HepG2 (cell line): ENCODE measurements around the gene CHN2. TPM values are rescaled to one million over a fixed set of nuclear protein-coding genes. Genes with fewer than 3 reads are reported as not detected.
A peak's percentile ranks its signal among the peaks of the same experiment; 100 is the strongest.

Experiments used
- ATAC-seq: fragments of 200-7000 bp; cut with Tn5 transposase; 3 replicates; pipeline ENCODE4 v1.9.1; 2020; ENCODE audit warnings: mild to moderate bottlenecking, moderate library complexity
- BruUV-seq: library from RNA; stranded (reverse); fragments of 400-500 nt; replicated peaks from 2 replicates; lab custom pipeline; 2021; lab: Mats Ljungman, UMichigan
- CTCF ChIA-PET: fragments of 300-600 bp; formaldehyde crosslinking; extraction: SDS; loops from one replicate; lab custom pipeline; 2021; ENCODE audit warnings: low total read pairs, inconsistent platforms, low intra/inter-chr PET ratio; lab: Yijun Ruan, JAX
- POLR2A ChIA-PET: fragments of 350-600 bp; sonication (Branson Sonifier 250); formaldehyde crosslinking; loops from one replicate; lab custom pipeline; 2020; ENCODE audit warnings: antibody characterized with exemption, inconsistent platforms; lab: Yijun Ruan, JAX
- DNase-seq: peaks from one replicate; pipeline ENCODE4 v3.0.0-alpha.2; 2015; ENCODE audit warnings: low spot score
- FAIRE-seq: peaks from 3 replicates; lab custom pipeline; 2011; peaks lifted over from hg19 to GRCh38; lab: Jason Lieb, UNC
- H2AFZ ChIP-seq: one replicate; pipeline ENCODE4 v1.6.1; 2011; ENCODE audit warnings: low read length, inconsistent platforms
- H3K27ac ChIP-seq: fragments of 300-600 bp; 3 replicates; pipeline ENCODE4 v1.8.0; 2011; ENCODE audit warnings: mixed run types, mild to moderate bottlenecking, mixed read lengths, low read length, inconsistent platforms; ENCODE audit not compliant: insufficient read depth; ENCODE audit errors: extremely low read length
- H3K27me3 ChIP-seq, 2 experiments: fragments of 200-600 bp in 1 of 2; 2 replicates in 1 of 2; 3 replicates in 1 of 2; pipeline versions ENCODE4 v1.6.0 to v1.8.0; 2011; ENCODE audit warnings: low read length in 2 of 2, mild to moderate bottlenecking in 2 of 2, moderate library complexity in 2 of 2, inconsistent platforms in 1 of 2; ENCODE audit not compliant: insufficient read depth in 2 of 2, control insufficient read depth in 1 of 2
- H3K36me3 ChIP-seq, 2 experiments: fragments of 200-600 bp in 1 of 2; replicated peaks in 1 of 2; 2 replicates in 1 of 2; 3 replicates in 1 of 2; pipeline versions ENCODE4 v1.5.1 to v1.8.0; 2011; ENCODE audit warnings: low read length in 2 of 2, inconsistent platforms in 1 of 2; ENCODE audit not compliant: insufficient read depth in 2 of 2, control insufficient read depth in 1 of 2
- H3K4me1 ChIP-seq: 2 replicates; pipeline ENCODE4 v1.5.1; 2012; ENCODE audit warnings: low read length, inconsistent platforms; ENCODE audit not compliant: insufficient read depth
- H3K4me2 ChIP-seq: 2 replicates; pipeline ENCODE4 v1.6.0; 2011; ENCODE audit warnings: low read depth, low read length, inconsistent platforms
- H3K4me3 ChIP-seq, 3 experiments: fragments of 200-600 bp in 1 of 3; sonication (generic), shearing (Covaris generic) in 1 of 3; replicated peaks in 1 of 3; 2 replicates each; pipeline ENCODE4 v1.5.1; 2011 to 2016; ENCODE audit warnings: low read length in 3 of 3, inconsistent platforms in 2 of 3, low read depth in 2 of 3, mild to moderate bottlenecking in 2 of 3, control low read depth in 1 of 3, mixed read lengths in 1 of 3; ENCODE audit not compliant: insufficient read depth in 1 of 3
- H3K79me2 ChIP-seq: one replicate; pipeline ENCODE4 v1.6.1; 2011; ENCODE audit warnings: low read length, inconsistent platforms; ENCODE audit not compliant: insufficient read depth
- H3K9ac ChIP-seq: 2 replicates; pipeline ENCODE4 v1.6.0; 2011; ENCODE audit warnings: mild to moderate bottlenecking, low read depth, low read length, inconsistent platforms; ENCODE audit not compliant: insufficient read depth
- H3K9me3 ChIP-seq: 2 replicates; pipeline ENCODE4 v1.5.1; 2012; ENCODE audit warnings: mild to moderate bottlenecking, low read length
- H4K20me1 ChIP-seq: 2 replicates; pipeline ENCODE4 v1.6.0; 2011; ENCODE audit warnings: inconsistent platforms, mild to moderate bottlenecking, low read length, moderate library complexity; ENCODE audit not compliant: insufficient read depth
- AKAP8 ChIP-seq: sonication (generic); formaldehyde crosslinking; IDR thresholded peaks from 2 replicates; pipeline ENCODE4 v1.5.1; 2020; ENCODE audit warnings: mild to moderate bottlenecking, missing genetic modification reagents
- ATF7 ChIP-seq, 2 experiments: fragments of 450-650 bp in 1 of 2; sonication (generic) in 1 of 2; formaldehyde crosslinking in 1 of 2; IDR thresholded peaks; 2 replicates each; pipeline versions ENCODE4 v1.4.0 to v1.6.1; 2016 to 2020; ENCODE audit warnings: antibody characterized with exemption in 1 of 2, mild to moderate bottlenecking in 1 of 2, missing genetic modification reagents in 1 of 2
- EEA1 ChIP-seq: sonication (generic); formaldehyde crosslinking; IDR thresholded peaks from 2 replicates; pipeline ENCODE4 v1.5.1; 2020; ENCODE audit warnings: mild to moderate bottlenecking, missing genetic modification reagents, borderline replicate concordance
- EP300 ChIP-seq, 3 experiments: sonication (generic) in 1 of 3; formaldehyde crosslinking in 1 of 3; IDR thresholded peaks; 2 replicates each; pipeline versions ENCODE4 v1.5.1 to v1.6.1; 2011 to 2020; ENCODE audit warnings: low read depth in 2 of 3, low read length in 2 of 3, borderline replicate concordance in 1 of 3, improper control_type of control experiment in 1 of 3, mild to moderate bottlenecking in 1 of 3, missing genetic modification reagents in 1 of 3, moderate library complexity in 1 of 3
- GTF2F1 ChIP-seq: fragments of 150-350 bp; IDR thresholded peaks from 2 replicates; pipeline ENCODE4 v1.6.1; 2014; ENCODE audit warnings: low read length
- GZF1 ChIP-seq: sonication (generic); formaldehyde crosslinking; IDR thresholded peaks from 2 replicates; pipeline ENCODE4 v1.5.1; 2020; ENCODE audit warnings: mild to moderate bottlenecking, missing genetic modification reagents
- HOXA9 ChIP-seq: sonication (generic); formaldehyde crosslinking; IDR thresholded peaks from 2 replicates; pipeline ENCODE4 v1.8.1; 2022; ENCODE audit warnings: missing genetic modification reagents, mild to moderate bottlenecking, moderate library complexity, borderline replicate concordance
- IKZF4 ChIP-seq: sonication (generic); formaldehyde crosslinking; IDR thresholded peaks from 2 replicates; pipeline ENCODE4 v1.5.1; 2020; ENCODE audit warnings: borderline replicate concordance, mild to moderate bottlenecking, low read depth, missing genetic modification reagents; ENCODE audit errors: not compliant biosample characterization
- PHB2 ChIP-seq: fragments of 450-650 bp; IDR thresholded peaks from 2 replicates; pipeline ENCODE4 v1.6.1; 2018; ENCODE audit not compliant: partially characterized antibody
- POGK ChIP-seq: sonication (generic); formaldehyde crosslinking; conservative IDR thresholded peaks from 2 replicates; pipeline ENCODE4 v1.8.0; 2022; ENCODE audit warnings: mild to moderate bottlenecking, moderate library complexity, missing genetic modification reagents
- POLR2A ChIP-seq, 2 experiments: IDR thresholded peaks; 2 replicates each; pipeline ENCODE4 v1.6.1; 2011; ENCODE audit warnings: low read depth in 2 of 2, low read length in 2 of 2, mild to moderate bottlenecking in 1 of 2, moderate library complexity in 1 of 2; ENCODE audit not compliant: insufficient read depth in 1 of 2
- PTBP1 ChIP-seq: fragments of 200-400 bp; formaldehyde crosslinking; IDR thresholded peaks from 2 replicates; pipeline ENCODE4 v1.6.1; 2018; ENCODE audit warnings: low read length, low read depth; ENCODE audit not compliant: poor library complexity, severe bottlenecking
- SP2 ChIP-seq: sonication (generic); formaldehyde crosslinking; IDR thresholded peaks from 2 replicates; pipeline ENCODE4 v1.5.1; 2020; ENCODE audit warnings: mild to moderate bottlenecking, missing genetic modification reagents
- SP5 ChIP-seq: IDR thresholded peaks from 2 replicates; pipeline ENCODE4 v1.6.1; 2016; ENCODE audit warnings: low read depth, borderline replicate concordance
- TAF15 ChIP-seq: fragments of 200-400 bp; formaldehyde crosslinking; IDR thresholded peaks from one replicate; pipeline ENCODE4 v1.6.1; 2018; ENCODE audit warnings: mild to moderate bottlenecking, low read depth, low read length; ENCODE audit not compliant: poor library complexity, severe bottlenecking
- ZBTB26 ChIP-seq: IDR thresholded peaks from 2 replicates; pipeline ENCODE4 v1.6.1; 2016; ENCODE audit warnings: missing compliant biosample characterization, missing genetic modification reagents, borderline replicate concordance
- ZNF333 ChIP-seq: sonication (generic); formaldehyde crosslinking; IDR thresholded peaks from 2 replicates; pipeline ENCODE4 v1.4.0; 2020; ENCODE audit warnings: mild to moderate bottlenecking, missing genetic modification reagents, borderline replicate concordance
- ZNF75D ChIP-seq: sonication (generic); formaldehyde crosslinking; IDR thresholded peaks from 2 replicates; pipeline ENCODE4 v1.8.1; 2023; ENCODE audit warnings: missing genetic modification reagents, mild to moderate bottlenecking, borderline replicate concordance
- ZNF773 ChIP-seq: sonication (generic); formaldehyde crosslinking; IDR thresholded peaks from 2 replicates; pipeline ENCODE4 v1.4.0; 2020; ENCODE audit warnings: missing genetic modification reagents, borderline replicate concordance
- ZNF775 ChIP-seq: sonication (generic); formaldehyde crosslinking; IDR thresholded peaks from 2 replicates; pipeline ENCODE4 v1.4.0; 2020; ENCODE audit warnings: missing genetic modification reagents, mild to moderate bottlenecking, moderate library complexity, borderline replicate concordance
- ZSCAN29 ChIP-seq: sonication (generic); formaldehyde crosslinking; conservative IDR thresholded peaks from 2 replicates; pipeline ENCODE4 v1.4.0; 2020; ENCODE audit warnings: mild to moderate bottlenecking, missing genetic modification reagents
- WGBS: methylation state at CpG from one replicate; pipeline ENCODE4 v1.1.6; 2017; ENCODE audit warnings: low lambda C conversion rate; 5-methylcytosine and 5-hydroxymethylcytosine counted together
- in situ Hi-C: cut with HindIII; loops from 2 replicates; pipeline ENCODE4 v1.10.0; 2017; ENCODE audit warnings: low pct_unique_long_range_greater_than_20kb; ENCODE audit not compliant: extremely low pct_ligation_motif_present
- intact Hi-C: fragments of 100-400 bp; cut with micrococcal nuclease; formaldehyde crosslinking; loops from one replicate; pipeline ENCODE4 v1.10.0; 2022; ENCODE audit not compliant: unreplicated experiment
- polyA plus RNA-seq, 8 experiments: library from polyadenylated mRNA; depleted of rRNA in 3 of 8; stranded (reverse) in 7 of 8; unstranded in 1 of 8; fragments of >200 nt; fragmentation: Illumina TruSeq in 4 of 8; extraction: Trizol in 4 of 8; gene quantifications; 2 replicates each; pipeline versions ENCODE4 v1.2.1 to v1.2.3, GENCODE V29; 2011 to 2016; ENCODE audit warnings: low read depth in 4 of 8, missing spikeins in 1 of 8, mixed read lengths in 1 of 8; ENCODE audit not compliant: insufficient read depth in 1 of 8
- total RNA-seq, 5 experiments: library from RNA; depleted of rRNA; stranded (reverse); fragments of >200 nt; fragmentation: Illumina TruSeq; extraction: Trizol; gene quantifications; 2 replicates each; pipeline ENCODE4 v1.2.3, GENCODE V29; 2016; ENCODE audit warnings: low read depth in 1 of 5

Gene CHN2
- total and polyA plus RNA-seq, 2 of the 13 experiments (the other 11 are each of a cell fraction or from before 2014, with no cell fraction given) = 23.5 to 30.5 TPM

- no peak for TF ChIP-seq ZNF773 (CRISPR knock-in tag)
- TF ChIP-seq EP300 (IDR thresholded peaks at IDR 0.05; ENCODE audit: low read depth in 2 of 2, low read length in 2 of 2) = peak; percentile 42 to 83; a peak in 3 of 4 replicates
- TF ChIP-seq EP300 (CRISPR knock-in tag; IDR thresholded peaks at IDR 0.05; ENCODE audit: borderline replicate concordance) = peak; percentile 48; the same call in 1 of the 2 replicates
- TF ChIP-seq POGK (CRISPR knock-in tag) = no peak
- no peak for TF ChIP-seq PHB2
- no peak for TF ChIP-seq SP2
- no peak for TF ChIP-seq PTBP1
- TF ChIP-seq EEA1 = no peak
- TF ChIP-seq IKZF4 (CRISPR knock-in tag) = no peak
These were observed 211.3 kb downstream of the CHN2 start (continued) for GRCh38 chr7:29405891-29406290.

- WGBS = 80% methylated on average over 6 of the region's 6 CpGs
- Histone ChIP-seq H3K79me2 (no peaks in the 10 kb centered on the region), H3K27me3 (no peaks in the 10 kb centered on the region), H4K20me1 (no peaks in the 10 kb centered on the region), H3K27ac (peak overlapping the region; percentile 73), H3K4me1 (peaks cover 26% of the 10 kb centered on the region), H3K9ac (peak overlapping the region; percentile 3; the same call in 1 of the 2 replicates), H3K4me2 (peak overlapping the region; percentile 56), H3K9me3 (no peaks in the 10 kb centered on the region), H3K4me3 (no peak overlapping the region), H2AFZ (no peak overlapping the region), H3K36me3 (peaks cover 6 to 23% of the 10 kb centered on the region in 2 experiments)
- ChIA-PET CTCF (no interaction called here), POLR2A (interaction anchor here (0.6 to 2.2 kb wide), 4 partner anchors 156 to 300 kb away, joined by 3 to 11 read pairs (median 4); no protein-coding TSS in a partner anchor)
- intact Hi-C loops (loop anchor here (1.0 to 5.0 kb wide), 3 partner anchors 59 to 304 kb away; no protein-coding TSS in a partner anchor), in situ Hi-C loops (loop anchor here (5.0 to 10.0 kb wide), 2 partner anchors 282 to 484 kb away; no protein-coding TSS in a partner anchor)
- no peak for FAIRE-seq
- DNase-seq = no peak
- peak; percentile 32; the same call in 2 of the 3 replicates for ATAC-seq
- no TSS peak for BruUV-seq
- no peak for TF ChIP-seq ZNF333 (CRISPR knock-in tag)
- TF ChIP-seq HOXA9 = no peak
- TF ChIP-seq ZSCAN29 = no peak
- TF ChIP-seq ZNF75D (CRISPR knock-in tag) = no peak
- TF ChIP-seq ATF7 (IDR thresholded peaks at IDR 0.05) = no peak
- TF ChIP-seq ATF7 (CRISPR knock-in tag; IDR thresholded peaks at IDR 0.05) = 0 out of 2 replicates have a peak, but pooled peaks have one; percentile 5
- TF ChIP-seq POLR2A (IDR thresholded peaks at IDR 0.05; ENCODE audit: insufficient read depth in 1 of 2, low read depth in 2 of 2, low read length in 2 of 2) = no peak
- peak; percentile 7 for TF ChIP-seq ZNF775
- TF ChIP-seq GTF2F1 = no peak
- TF ChIP-seq TAF15 = no peak
- no peak for TF ChIP-seq ZBTB26
- TF ChIP-seq SP5 (CRISPR knock-in tag) = no peak
- no peak for TF ChIP-seq GZF1
- TF ChIP-seq AKAP8 = no peak
These were observed 211.8 kb downstream of the CHN2 start for GRCh38 chr7:29406366-29406765.
